ENCODE results near the gene SLC23A1.

The SLC23A1 gene

GRCh38 chr5:139410993-139411828, 28.1 kb upstream of the SLC23A1 start:
- ChIA-PET POLR2A (no interaction called here), CTCF (interaction anchor here (0.6 to 3.1 kb wide), 6 partner anchors 8 to 160 kb away, joined by 3 to 19 read pairs (median 5); partner anchors contain the start of gene SPATA24)
- Histone ChIP-seq H3K9me3 (ENCODE audit: control insufficient read depth, insufficient read depth, low read depth, low read length) (no peaks in the 10 kb centered on the region), H3K36me3 (ENCODE audit: control insufficient read depth in 2 of 2, insufficient read depth in 1 of 2, low read length in 2 of 2) (peaks cover 0 to 36% of the 10 kb centered on the region in 2 experiments), H3K4me3 (ENCODE audit: low read depth, low read length) (no peak overlapping the region), H3K27ac (ENCODE audit: extremely low read depth, low read depth, low read length) (no peak overlapping the region), H3K4me1 (ENCODE audit: control insufficient read depth, insufficient read depth, low read length) (no peaks in the 10 kb centered on the region)
- TF ChIP-seq ZFP37 (tag by site-specific recombination; IDR thresholded peaks at IDR 0.05) (no peak), HOXC10 (CRISPR knock-in tag; IDR thresholded peaks at IDR 0.05) (no peak), ZNF202 (tag by site-specific recombination; IDR thresholded peaks at IDR 0.05; ENCODE audit: borderline replicate concordance) (no peak), ZNF704 (tag by site-specific recombination; IDR thresholded peaks at IDR 0.05) (no peak), ZNF335 (tag by site-specific recombination; conservative IDR thresholded peaks at IDR 0.05) (no peak), ZNF2 (tag by site-specific recombination; IDR thresholded peaks at IDR 0.05) (no peak), RBAK (tag by site-specific recombination; IDR thresholded peaks at IDR 0.05) (no peak), YY1 (tag by site-specific recombination; IDR thresholded peaks at IDR 0.05) (no peak), ZNF830 (tag by site-specific recombination; IDR thresholded peaks at IDR 0.05; ENCODE audit: low read depth) (no peak), ZSCAN4 (tag by site-specific recombination; IDR thresholded peaks at IDR 0.05) (no peak), ZNF423 (tag by site-specific recombination; IDR thresholded peaks at IDR 0.05) (no peak), PRDM10 (tag by site-specific recombination; IDR thresholded peaks at IDR 0.05) (no peak), ZNF350 (tag by site-specific recombination; IDR thresholded peaks at IDR 0.05) (no peak), ZNF211 (tag by site-specific recombination; IDR thresholded peaks at IDR 0.05; ENCODE audit: low read depth) (no peak), ZNF792 (tag by site-specific recombination; IDR thresholded peaks at IDR 0.05) (no peak), ATF2 (tag by site-specific recombination; IDR thresholded peaks at IDR 0.05; ENCODE audit: low read depth) (no peak)
